ENCODE data around the gene SH3D21. TPM values are rescaled to one million over a fixed set of nuclear protein-coding genes. Genes with fewer than 3 reads are reported as not detected.

Gene SH3D21
- total and polyA plus RNA-seq, 10 of the 15 experiments (the other 5 are each of a cell fraction or from before 2014, with no cell fraction given), result 0.06 to 5.9 (median 2.4) TPM

DNA sequence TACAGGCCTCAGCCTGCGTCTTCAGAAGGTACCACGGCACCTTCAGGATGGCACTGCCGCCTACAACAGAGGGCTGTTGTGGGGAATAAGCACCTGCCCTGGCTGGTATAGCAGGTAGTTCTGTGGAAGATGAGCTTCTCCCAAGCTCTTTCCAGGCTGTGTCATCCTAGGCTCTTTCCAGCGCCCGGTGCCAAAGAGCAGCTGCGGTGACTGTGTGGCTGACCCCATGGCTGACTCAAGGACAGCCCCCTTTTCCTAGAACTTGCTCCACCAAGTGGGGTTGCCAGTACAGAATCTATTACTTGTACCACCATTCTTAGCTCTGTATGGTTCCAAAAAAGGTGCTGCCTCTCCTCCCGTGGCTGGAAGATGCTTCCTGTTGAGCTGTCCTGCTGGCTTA lies 39.2 kb downstream of the SH3D21 start:
- in situ Hi-C loops (cut with MboI) (loop anchor here (5.0 kb wide), 1 partner anchor 77 kb away; no protein-coding TSS in a partner anchor), intact Hi-C loops (cut with micrococcal nuclease; ENCODE audit: unreplicated experiment) (no loop called here)
- Histone ChIP-seq H3K9me3 (replicated peaks; ENCODE audit: control insufficient read depth, insufficient read depth, low read length) (no peaks in the 10 kb centered on the region), H3K4me1 (ENCODE audit: control insufficient read depth, insufficient read depth, low read length) (peaks cover 22% of the 10 kb centered on the region), H4K20me1 (ENCODE audit: control insufficient read depth, insufficient read depth) (no peaks in the 10 kb centered on the region), H3K36me3 (ENCODE audit: control insufficient read depth in 2 of 2, insufficient read depth in 2 of 2, low read length in 1 of 2) (peaks cover 17 to 18% of the 10 kb centered on the region in 2 experiments; a peak in 3 of 4 replicates), H3K27ac (ENCODE audit: control insufficient read depth, insufficient read depth) (no peak overlapping the region), H3K9ac (ENCODE audit: control insufficient read depth, insufficient read depth, low read length) (no peak overlapping the region), H2AFZ (ENCODE audit: control insufficient read depth, low read depth, low read length) (no peak overlapping the region), H3K4me2 (ENCODE audit: control insufficient read depth, insufficient read depth) (no peak overlapping the region), H3K27me3 (replicated peaks in 1 of 2; ENCODE audit: control insufficient read depth in 2 of 2, insufficient read depth in 2 of 2, low read length in 1 of 2) (no peaks in the 10 kb centered on the region), H3K4me3 (no peak overlapping the region), H3K79me2 (ENCODE audit: control insufficient read depth, insufficient read depth, low read length) (no peaks in the 10 kb centered on the region; the same call in 1 of the 2 replicates)
- WGBS (ENCODE audit: insufficient coverage, insufficient replicate concordance, low lambda C conversion rate, missing lambda C conversion rate), result 82% methylated on average over 7 of the region's 7 CpGs
- ATAC-seq (no peak), DNase-seq (ENCODE audit: low read depth, low spot score) (no peak), FAIRE-seq (no peak)
- RAD21 ChIA-PET (ENCODE audit: unreplicated experiment), result interaction anchor here (0.8 kb wide), 1 partner anchor 23 kb away, joined by 5 read pairs; no protein-coding TSS in a partner anchor
- CTCF ChIA-PET, result interaction anchor here (0.6 to 13.5 kb wide), 3 partner anchors 21 to 75 kb away, joined by 4 to 157 read pairs (median 12); no protein-coding TSS in a partner anchor
- POLR2A ChIA-PET, result interaction anchor here (1.0 kb wide), 1 partner anchor 22 kb away, joined by 3 read pairs; no protein-coding TSS in a partner anchor
- BruUV-seq (replicated peaks), result no TSS peak
- SMC1A ChIA-PET (ENCODE audit: uncharacterized antibody, unreplicated experiment), result interaction anchor here (0.6 to 0.8 kb wide), 2 partner anchors 23 to 74 kb away, joined by 3 read pairs; no protein-coding TSS in a partner anchor
- no peak for TF ChIP-seq RUNX3 (IDR thresholded peaks at IDR 0.05; ENCODE audit: low read length)
- TF ChIP-seq, protein P1, sequence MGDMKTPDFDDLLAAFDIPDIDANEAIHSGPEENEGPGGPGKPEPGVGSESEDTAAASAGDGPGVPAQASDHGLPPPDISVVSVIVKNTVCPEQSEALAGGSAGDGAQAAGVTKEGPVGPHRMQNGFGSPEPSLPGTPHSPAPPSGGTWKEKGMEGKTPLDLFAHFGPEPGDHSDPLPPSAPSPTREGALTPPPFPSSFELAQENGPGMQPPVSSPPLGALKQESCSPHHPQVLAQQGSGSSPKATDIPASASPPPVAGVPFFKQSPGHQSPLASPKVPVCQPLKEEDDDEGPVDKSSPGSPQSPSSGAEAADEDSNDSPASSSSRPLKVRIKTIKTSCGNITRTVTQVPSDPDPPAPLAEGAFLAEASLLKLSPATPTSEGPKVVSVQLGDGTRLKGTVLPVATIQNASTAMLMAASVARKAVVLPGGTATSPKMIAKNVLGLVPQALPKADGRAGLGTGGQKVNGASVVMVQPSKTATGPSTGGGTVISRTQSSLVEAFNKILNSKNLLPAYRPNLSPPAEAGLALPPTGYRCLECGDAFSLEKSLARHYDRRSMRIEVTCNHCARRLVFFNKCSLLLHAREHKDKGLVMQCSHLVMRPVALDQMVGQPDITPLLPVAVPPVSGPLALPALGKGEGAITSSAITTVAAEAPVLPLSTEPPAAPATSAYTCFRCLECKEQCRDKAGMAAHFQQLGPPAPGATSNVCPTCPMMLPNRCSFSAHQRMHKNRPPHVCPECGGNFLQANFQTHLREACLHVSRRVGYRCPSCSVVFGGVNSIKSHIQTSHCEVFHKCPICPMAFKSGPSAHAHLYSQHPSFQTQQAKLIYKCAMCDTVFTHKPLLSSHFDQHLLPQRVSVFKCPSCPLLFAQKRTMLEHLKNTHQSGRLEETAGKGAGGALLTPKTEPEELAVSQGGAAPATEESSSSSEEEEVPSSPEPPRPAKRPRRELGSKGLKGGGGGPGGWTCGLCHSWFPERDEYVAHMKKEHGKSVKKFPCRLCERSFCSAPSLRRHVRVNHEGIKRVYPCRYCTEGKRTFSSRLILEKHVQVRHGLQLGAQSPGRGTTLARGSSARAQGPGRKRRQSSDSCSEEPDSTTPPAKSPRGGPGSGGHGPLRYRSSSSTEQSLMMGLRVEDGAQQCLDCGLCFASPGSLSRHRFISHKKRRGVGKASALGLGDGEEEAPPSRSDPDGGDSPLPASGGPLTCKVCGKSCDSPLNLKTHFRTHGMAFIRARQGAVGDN (IDR thresholded peaks at IDR 0.05), result no peak
